ENCODE measurements around the gene ST6GALNAC2. TPM values are rescaled to one million over a fixed set of nuclear protein-coding genes. Genes with fewer than 3 reads are reported as not detected.

Gene ST6GALNAC2
- total RNA-seq, 1 experiment from 2014 or later, result 23.0 TPM

- Histone ChIP-seq H3K27ac (ENCODE audit: low read length) (no peak overlapping the region), H3K9me3 (ENCODE audit: control insufficient read depth, insufficient read depth, low read depth, low read length) (no peaks in the 10 kb centered on the region), H3K27me3 (ENCODE audit: control insufficient read depth, insufficient read depth, low read length) (no peaks in the 10 kb centered on the region), H3K36me3 (ENCODE audit: control insufficient read depth, insufficient read depth, low read length) (no peaks in the 10 kb centered on the region), H3K4me3 (ENCODE audit: low read depth in 2 of 2, low read length in 2 of 2) (no peak overlapping the region), H3K4me1 (ENCODE audit: control insufficient read depth, insufficient read depth, low read length) (0 out of 2 replicates have a peak, but pooled peaks cover 2% of the 10 kb centered on the region)
- BruUV-seq (replicated peaks), result no TSS peak
- in situ Hi-C loops (cut with HindIII; ENCODE audit: low pct_unique_long_range_greater_than_20kb, low sequenced_read_pairs) (no loop called here), intact Hi-C loops (cut with micrococcal nuclease; ENCODE audit: unreplicated experiment) (no loop called here)
- DNase-seq (ENCODE audit: low read depth, low spot score) (no peak), ATAC-seq (0 out of 2 replicates have a peak, but pooled peaks have one; percentile 10)
- ChIA-PET POLR2A (no interaction called here), CTCF (no interaction called here)
- TF ChIP-seq POLR2AphosphoS5 (IDR thresholded peaks at IDR 0.05; ENCODE audit: low read depth, low read length) (no peak), SIN3A (IDR thresholded peaks at IDR 0.05; ENCODE audit: borderline replicate concordance, insufficient read depth, low read depth, low read length) (no peak), REST (IDR thresholded peaks at IDR 0.05; ENCODE audit: insufficient read depth in 1 of 2, low read depth in 2 of 2, low read length in 1 of 2) (no peak), TCF7L2 (IDR thresholded peaks at IDR 0.05; ENCODE audit: low read depth, low read length) (no peak), CTCF (IDR thresholded peaks at IDR 0.05) (no peak)
Observed at GRCh38 chr17:76593384-76593826, 7.7 kb upstream of the ST6GALNAC2 start.

- H3K4me1 ChIP-seq (ENCODE audit: control insufficient read depth, insufficient read depth, low read length), result peaks cover 6% of the 10 kb centered on the region; the same call in 1 of the 2 replicates
- CTCF ChIA-PET, result interaction anchor here (0.6 to 0.7 kb wide), 2 partner anchors 33 to 81 kb away, joined by 3 to 4 read pairs; no protein-coding TSS in a partner anchor
Observed at GRCh38 chr17:76588182-76588581, 2.5 kb upstream of the ST6GALNAC2 start.

More at GRCh38 chr17:76588182-76588581, 2.5 kb upstream of the ST6GALNAC2 start:
- Histone ChIP-seq H3K9me3 (ENCODE audit: control insufficient read depth, insufficient read depth, low read depth, low read length) (no peaks in the 10 kb centered on the region), H3K36me3 (ENCODE audit: control insufficient read depth, insufficient read depth, low read length) (no peaks in the 10 kb centered on the region), H3K27me3 (ENCODE audit: control insufficient read depth, insufficient read depth, low read length) (no peaks in the 10 kb centered on the region), H3K27ac (ENCODE audit: low read length) (no peak overlapping the region), H3K4me3 (ENCODE audit: low read depth in 2 of 2, low read length in 2 of 2) (no peak overlapping the region)
- BruUV-seq (replicated peaks), result no TSS peak
- no peak for DNase-seq (ENCODE audit: low read depth, low spot score)
- POLR2A ChIA-PET, result interaction anchor here (0.7 kb wide), 1 partner anchor 1412 kb away, joined by 7 read pairs; no protein-coding TSS in a partner anchor
- in situ Hi-C loops (cut with HindIII; ENCODE audit: low pct_unique_long_range_greater_than_20kb, low sequenced_read_pairs), result no loop called here
- TF ChIP-seq TCF7L2 (IDR thresholded peaks at IDR 0.05; ENCODE audit: low read depth, low read length), result no peak
- TF ChIP-seq POLR2AphosphoS5 (IDR thresholded peaks at IDR 0.05; ENCODE audit: low read depth, low read length), result no peak
- no peak for TF ChIP-seq CTCF (IDR thresholded peaks at IDR 0.05)
- TF ChIP-seq SIN3A (IDR thresholded peaks at IDR 0.05; ENCODE audit: borderline replicate concordance, insufficient read depth, low read depth, low read length), result no peak
- TF ChIP-seq REST (IDR thresholded peaks at IDR 0.05; ENCODE audit: insufficient read depth in 1 of 2, low read depth in 2 of 2, low read length in 1 of 2), result no peak
- intact Hi-C loops (cut with micrococcal nuclease; ENCODE audit: unreplicated experiment), result no loop called here
- ATAC-seq, result no peak

Data from Panc1 (cell line).